Smooth muscle cell (in vitro differentiated cells): Measurements from ENCODE around the gene STAP1. TPM values are rescaled to one million over a fixed set of nuclear protein-coding genes. Genes with fewer than 3 reads are reported as not detected.

Source experiments
- DNase-seq: peaks from one replicate; lab custom pipeline; 2025; ENCODE audit not compliant: unreplicated experiment; lab: John Stamatoyannopoulos, UW
- H2AFZ ChIP-seq: fragments of 200-600 bp; sonication (generic); 2 replicates; pipeline ENCODE4 v1.6.0; 2016; ENCODE audit warnings: antibody characterized with exemption, low read depth, mild to moderate bottlenecking
- H3F3A ChIP-seq: fragments of 200-600 bp; sonication (generic); 2 replicates; pipeline ENCODE4 v1.6.0; 2017; ENCODE audit warnings: antibody characterized with exemption, low read depth
- H3K27ac ChIP-seq: fragments of 200-600 bp; sonication (generic); 2 replicates; pipeline ENCODE4 v1.5.1; 2016; ENCODE audit warnings: low read depth, mild to moderate bottlenecking
- H3K27me3 ChIP-seq: fragments of 200-600 bp; sonication (generic); 2 replicates; pipeline ENCODE4 v1.6.1; 2016; ENCODE audit warnings: low read depth, mild to moderate bottlenecking
- H3K36me3 ChIP-seq: fragments of 200-600 bp; sonication (generic); 2 replicates; pipeline ENCODE4 v1.5.1; 2016; ENCODE audit warnings: low read depth
- H3K4me1 ChIP-seq: fragments of 200-600 bp; sonication (generic); 2 replicates; pipeline ENCODE4 v1.5.1; 2016; ENCODE audit warnings: low read depth
- H3K4me2 ChIP-seq: fragments of 200-600 bp; sonication (generic); 2 replicates; pipeline ENCODE4 v1.6.0; 2016; ENCODE audit warnings: mild to moderate bottlenecking
- H3K4me3 ChIP-seq: fragments of 200-600 bp; sonication (generic); 2 replicates; pipeline ENCODE4 v1.5.1; 2016; ENCODE audit warnings: mild to moderate bottlenecking
- H3K79me2 ChIP-seq: fragments of 200-600 bp; sonication (generic); 2 replicates; pipeline ENCODE4 v1.6.0; 2016; ENCODE audit warnings: low read depth, mild to moderate bottlenecking
- H3K9ac ChIP-seq: fragments of 200-600 bp; sonication (generic); 2 replicates; pipeline ENCODE4 v1.6.0; 2016; ENCODE audit warnings: low read depth
- H3K9me3 ChIP-seq: fragments of 200-600 bp; sonication (generic); replicated peaks from 2 replicates; pipeline ENCODE4 v1.5.1; 2016; ENCODE audit warnings: low read depth
- H4K20me1 ChIP-seq: fragments of 200-600 bp; sonication (generic); 2 replicates; pipeline ENCODE4 v1.6.0; 2016; ENCODE audit warnings: low read depth
- WGBS: methylation state at CpG from one replicate; pipeline ENCODE4 v1.1.7; 2016; ENCODE audit warnings: low lambda C conversion rate; 5-methylcytosine and 5-hydroxymethylcytosine counted together
- polyA plus RNA-seq: library from polyadenylated mRNA; unstranded; fragments of >200 nt; fragmentation: Nextera tagmentation; extraction: Ambion mirVana; gene quantifications from 2 replicates; pipeline ENCODE4 v1.2.1, GENCODE V29; 2016
- total RNA-seq: library from RNA; depleted of rRNA; stranded (reverse); fragments of >200 nt; gene quantifications from 2 replicates; pipeline ENCODE4 v1.2.3, GENCODE V29; 2014
- TF ChIP-seq, protein P1 (sequence below): fragments of 200-600 bp; sonication (generic); IDR thresholded peaks from 2 replicates; pipeline ENCODE4 v1.5.1; 2017; ENCODE audit warnings: borderline replicate concordance, mild to moderate bottlenecking, antibody characterized with exemption; ENCODE audit not compliant: insufficient read depth, poor library complexity, severe bottlenecking

Gene STAP1, protein sequence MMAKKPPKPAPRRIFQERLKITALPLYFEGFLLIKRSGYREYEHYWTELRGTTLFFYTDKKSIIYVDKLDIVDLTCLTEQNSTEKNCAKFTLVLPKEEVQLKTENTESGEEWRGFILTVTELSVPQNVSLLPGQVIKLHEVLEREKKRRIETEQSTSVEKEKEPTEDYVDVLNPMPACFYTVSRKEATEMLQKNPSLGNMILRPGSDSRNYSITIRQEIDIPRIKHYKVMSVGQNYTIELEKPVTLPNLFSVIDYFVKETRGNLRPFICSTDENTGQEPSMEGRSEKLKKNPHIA
- total RNA-seq (not detected in 2 replicates), polyA plus RNA-seq (not detected in 2 replicates)

DNA sequence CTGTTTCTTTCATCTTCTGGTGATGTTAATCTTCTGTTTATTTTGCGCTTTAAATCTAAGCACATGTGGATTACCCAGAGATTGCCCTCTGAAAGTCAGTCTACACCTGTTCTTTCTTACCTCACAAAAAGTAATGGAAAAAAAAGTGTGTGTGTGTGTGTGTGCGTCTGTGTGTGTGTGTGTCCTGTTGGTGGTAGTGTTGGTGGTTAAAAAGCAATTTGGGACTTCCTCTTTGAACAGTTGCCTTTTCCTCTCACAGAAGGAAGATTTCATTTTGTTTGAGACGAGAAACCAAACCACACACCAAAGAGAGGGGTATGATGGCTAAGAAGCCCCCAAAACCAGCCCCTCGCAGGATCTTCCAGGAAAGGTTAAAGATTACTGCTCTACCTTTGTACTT is at the start of gene STAP1:
Gene STAP1 (plus strand): TSS at position 235 of the 400 bp plus-strand sequence. CDS start 83 bp downstream, at position 318.
- Histone ChIP-seq H3K36me3 (no peaks in the 10 kb centered on the region), H3K79me2 (no peaks in the 10 kb centered on the region), H3K4me3 (no peak within 1 kb of the TSS), H4K20me1 (no peaks in the 10 kb centered on the region), H3K4me1 (no peaks in the 10 kb centered on the region), H3K27ac (no peak within 1 kb of the TSS), H2AFZ (no peak within 1 kb of the TSS), H3K4me2 (no peak within 1 kb of the TSS), H3K9ac (no peak within 1 kb of the TSS), H3K9me3 (no peaks in the 10 kb centered on the region), H3F3A (no peaks in the 10 kb centered on the region), H3K27me3 (no peaks in the 10 kb centered on the region)
- WGBS = 90% methylated on average over 4 of the region's 4 CpGs
- DNase-seq = no peak
- TF ChIP-seq, protein P1, sequence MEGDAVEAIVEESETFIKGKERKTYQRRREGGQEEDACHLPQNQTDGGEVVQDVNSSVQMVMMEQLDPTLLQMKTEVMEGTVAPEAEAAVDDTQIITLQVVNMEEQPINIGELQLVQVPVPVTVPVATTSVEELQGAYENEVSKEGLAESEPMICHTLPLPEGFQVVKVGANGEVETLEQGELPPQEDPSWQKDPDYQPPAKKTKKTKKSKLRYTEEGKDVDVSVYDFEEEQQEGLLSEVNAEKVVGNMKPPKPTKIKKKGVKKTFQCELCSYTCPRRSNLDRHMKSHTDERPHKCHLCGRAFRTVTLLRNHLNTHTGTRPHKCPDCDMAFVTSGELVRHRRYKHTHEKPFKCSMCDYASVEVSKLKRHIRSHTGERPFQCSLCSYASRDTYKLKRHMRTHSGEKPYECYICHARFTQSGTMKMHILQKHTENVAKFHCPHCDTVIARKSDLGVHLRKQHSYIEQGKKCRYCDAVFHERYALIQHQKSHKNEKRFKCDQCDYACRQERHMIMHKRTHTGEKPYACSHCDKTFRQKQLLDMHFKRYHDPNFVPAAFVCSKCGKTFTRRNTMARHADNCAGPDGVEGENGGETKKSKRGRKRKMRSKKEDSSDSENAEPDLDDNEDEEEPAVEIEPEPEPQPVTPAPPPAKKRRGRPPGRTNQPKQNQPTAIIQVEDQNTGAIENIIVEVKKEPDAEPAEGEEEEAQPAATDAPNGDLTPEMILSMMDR = no peak

DNA sequence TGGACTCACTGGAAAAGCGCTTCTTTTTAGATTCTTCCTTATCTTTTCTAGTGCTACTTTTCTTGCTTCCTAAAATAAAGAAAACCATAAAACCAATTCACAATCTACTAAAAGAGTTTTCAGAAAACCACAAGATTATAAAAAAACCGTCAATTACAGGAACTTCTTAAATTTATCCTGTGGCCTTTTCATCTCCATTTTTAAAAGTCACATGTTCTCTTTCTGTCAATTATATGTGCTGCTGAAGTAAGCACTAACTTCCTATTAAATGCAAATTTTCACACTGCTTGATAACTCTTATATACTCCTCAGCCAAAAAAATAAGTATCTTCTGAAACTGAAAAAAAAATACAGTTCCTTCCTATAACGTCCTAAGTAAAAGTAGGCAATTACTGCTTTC is 46.0 kb upstream of the STAP1 start:
- Histone ChIP-seq H3K4me1 (no peaks in the 10 kb centered on the region), H3K9me3 (no peaks in the 10 kb centered on the region), H2AFZ (no peak overlapping the region), H3K4me3 (no peak overlapping the region), H3K36me3 (peaks cover 4% of the 10 kb centered on the region), H3K4me2 (no peak overlapping the region), H3K27ac (no peak overlapping the region), H3K79me2 (no peaks in the 10 kb centered on the region), H3K9ac (no peak overlapping the region), H3F3A (no peaks in the 10 kb centered on the region), H4K20me1 (no peaks in the 10 kb centered on the region), H3K27me3 (no peaks in the 10 kb centered on the region)
- DNase-seq = no peak
- WGBS = 94% methylated on average over 3 of the region's 3 CpGs
- TF ChIP-seq, protein P1 = no peak

DNA sequence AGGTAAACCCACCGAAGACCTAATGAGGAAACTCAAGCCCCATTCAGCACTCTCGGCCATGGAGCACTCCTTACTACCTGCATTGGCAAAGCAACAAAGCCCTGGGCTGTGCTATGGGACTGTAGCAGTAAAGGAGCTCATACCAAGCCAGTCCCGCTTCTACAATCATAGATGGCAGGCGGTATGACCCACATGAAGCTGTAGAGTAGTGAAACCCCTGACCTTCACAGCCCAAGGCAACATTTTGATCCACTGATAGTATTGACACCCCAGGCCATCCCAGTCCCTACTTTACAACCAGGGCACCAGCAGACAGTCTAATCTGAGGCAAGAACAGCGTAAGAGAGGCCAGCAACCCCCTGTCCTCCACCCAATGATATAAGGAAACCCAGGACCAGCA is 38.4 kb upstream of the STAP1 start:
- H3K4me2 ChIP-seq = no peak overlapping the region

More for the DNA sequence above, 38.4 kb upstream of the STAP1 start:
- no peak for DNase-seq
- H3K27ac ChIP-seq = no peak overlapping the region
- no peak overlapping the region for H3K9ac ChIP-seq
- TF ChIP-seq, protein P1 = no peak
- H3K9me3 ChIP-seq = no peaks in the 10 kb centered on the region
- no peaks in the 10 kb centered on the region for H3K27me3 ChIP-seq
- H4K20me1 ChIP-seq = no peaks in the 10 kb centered on the region
- H3K79me2 ChIP-seq = peaks cover 23% of the 10 kb centered on the region
- H3F3A ChIP-seq = no peaks in the 10 kb centered on the region
- WGBS = 96% methylated on average over 5 of the region's 5 CpGs
- H3K4me1 ChIP-seq = no peaks in the 10 kb centered on the region
- no peak overlapping the region for H3K4me3 ChIP-seq
- H2AFZ ChIP-seq = no peak overlapping the region
- no peaks in the 10 kb centered on the region for H3K36me3 ChIP-seq
